NCI-H2081 (cell line): ENCODE measurements around the gene KRTAP9-6.
"Not testable (repeated sequence)": the region's sequence is repeated elsewhere in the genome, so short reads cannot be mapped to it uniquely, and the experiment has no call there.

Source experiments
- DNase-seq, 2 experiments: peaks; one replicate each; lab custom pipeline; 2025; lab: John Stamatoyannopoulos, UW

KRTAP9-6 gene

DNA sequence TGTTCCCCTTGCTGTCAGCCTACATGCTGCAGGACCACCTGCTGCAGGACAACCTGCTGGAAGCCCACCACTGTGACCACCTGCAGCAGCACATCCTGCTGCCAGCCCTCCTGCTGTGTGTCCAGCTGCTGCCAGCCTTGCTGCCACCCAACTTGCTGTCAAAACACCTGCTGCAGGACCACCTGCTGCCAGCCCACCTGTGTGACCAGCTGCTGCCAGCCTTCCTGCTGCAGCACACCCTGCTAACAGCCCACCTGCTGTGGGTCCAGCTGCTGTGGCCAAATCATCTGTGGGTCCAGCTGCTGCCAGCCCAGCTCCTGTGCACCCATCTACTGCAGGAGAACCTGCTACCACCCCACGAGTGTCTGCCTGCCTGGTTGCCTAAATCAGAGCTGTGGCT, 6.1 kb downstream of the KRTAP9-6 start:
- not testable (repeated sequence) for DNase-seq

DNA sequence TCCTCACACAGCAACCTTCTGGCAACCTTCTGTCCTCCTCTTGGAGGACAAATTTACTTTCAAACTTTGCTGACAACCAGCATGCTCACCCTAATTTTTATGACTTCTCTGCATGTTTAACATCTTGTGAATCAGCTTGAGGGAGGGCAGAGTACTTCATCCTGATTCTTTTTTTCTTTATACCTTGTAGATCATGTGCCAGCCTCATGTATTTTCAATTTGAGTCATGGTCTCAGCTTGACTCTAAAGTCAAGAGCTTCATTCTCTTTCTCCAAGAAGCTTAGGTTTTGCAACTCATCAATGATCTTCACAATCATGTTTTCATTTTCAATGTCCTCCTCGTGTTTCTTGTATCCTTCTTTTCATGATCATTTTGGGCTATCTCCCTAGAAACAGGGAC, 6.7 kb downstream of the KRTAP9-6 start:
- DNase-seq = no peak

DNA sequence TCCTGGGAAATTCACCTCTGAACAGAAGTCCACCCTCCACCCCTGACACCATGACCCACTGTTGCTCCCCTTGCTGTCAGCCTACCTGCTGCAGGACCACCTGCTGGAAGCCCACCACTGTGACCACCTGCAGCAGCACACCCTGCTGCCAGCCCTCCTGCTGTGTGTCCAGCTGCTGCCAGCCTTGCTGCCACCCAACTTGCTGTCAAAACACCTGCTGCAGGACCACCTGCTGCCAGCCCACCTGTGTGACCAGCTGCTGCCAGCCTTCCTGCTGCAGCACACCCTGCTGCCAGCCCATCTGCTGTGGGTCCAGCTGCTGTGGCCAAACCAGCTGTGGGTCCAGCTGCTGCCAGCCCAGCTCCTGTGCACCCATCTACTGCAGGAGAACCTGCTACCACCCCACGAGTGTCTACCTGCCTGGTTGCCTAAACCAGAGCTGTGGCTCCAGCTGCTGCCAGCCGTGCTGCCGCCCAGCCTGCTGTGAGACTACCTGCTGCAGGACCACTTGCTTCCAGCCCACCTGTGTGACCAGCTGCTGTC, 10.5 kb downstream of the KRTAP9-6 start, which contains the start of gene KRTAP9-7:
Gene KRTAP9-7 (plus strand): TSS at position 51 of the 543 bp plus-strand sequence. CDS start 0 bp downstream, at position 51.
- not testable (repeated sequence) for DNase-seq

DNA sequence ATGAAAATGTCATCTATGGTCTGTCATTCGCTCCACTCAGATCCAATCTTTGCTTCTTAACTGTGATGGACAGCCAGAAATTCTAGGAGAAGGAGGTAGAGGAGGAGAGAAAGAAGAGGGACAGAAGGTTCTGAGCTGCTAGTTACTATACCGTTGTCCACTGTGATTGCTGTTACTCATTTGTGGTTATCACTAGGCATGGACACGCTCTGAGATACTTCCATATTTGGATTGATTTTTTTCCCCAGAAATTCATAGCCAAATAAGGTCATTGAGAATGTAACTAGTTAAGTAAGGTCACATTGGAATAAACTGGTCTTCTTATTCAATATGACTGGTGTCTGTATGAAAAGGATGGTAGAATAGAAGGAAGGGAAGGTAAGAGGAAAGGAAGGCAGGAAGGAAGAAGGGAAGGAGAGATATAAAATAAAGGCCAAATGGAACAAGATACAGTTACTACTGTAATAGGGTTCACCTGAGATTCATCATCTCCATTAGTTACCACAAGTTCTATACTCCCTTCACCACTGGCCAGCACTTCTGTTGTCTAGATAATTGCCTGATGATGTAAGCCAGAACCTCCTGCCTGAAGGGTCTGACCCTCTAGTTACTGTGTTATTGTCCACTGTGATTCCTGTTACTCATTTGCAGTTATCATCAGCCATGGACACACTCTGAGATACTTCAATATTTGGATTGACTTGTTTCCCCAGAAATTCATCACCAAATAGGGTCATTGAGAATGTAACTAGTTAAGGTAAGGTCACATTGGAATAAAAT, 13.2 kb downstream of the KRTAP9-6 start:
- no peak for DNase-seq

DNA sequence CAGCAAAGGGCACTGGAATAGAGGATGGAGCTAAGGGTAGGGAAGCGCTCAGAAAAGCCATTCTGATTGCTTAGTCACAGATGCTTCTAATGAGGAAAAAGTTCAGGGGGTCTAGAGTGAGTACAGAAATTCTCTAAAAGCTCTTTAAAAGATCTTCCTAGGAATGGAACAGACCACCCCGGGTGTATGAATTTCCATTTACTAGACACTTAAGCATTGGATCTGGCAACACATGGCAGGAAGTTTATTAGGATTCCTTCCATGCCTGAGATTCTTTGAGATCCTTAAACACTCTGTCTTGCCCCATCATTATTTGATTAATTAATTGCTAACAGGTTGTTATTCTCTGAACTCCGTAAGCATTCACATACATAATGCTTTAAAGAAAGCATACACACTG, 18.9 kb downstream of the KRTAP9-6 start:
- no peak for DNase-seq

DNA sequence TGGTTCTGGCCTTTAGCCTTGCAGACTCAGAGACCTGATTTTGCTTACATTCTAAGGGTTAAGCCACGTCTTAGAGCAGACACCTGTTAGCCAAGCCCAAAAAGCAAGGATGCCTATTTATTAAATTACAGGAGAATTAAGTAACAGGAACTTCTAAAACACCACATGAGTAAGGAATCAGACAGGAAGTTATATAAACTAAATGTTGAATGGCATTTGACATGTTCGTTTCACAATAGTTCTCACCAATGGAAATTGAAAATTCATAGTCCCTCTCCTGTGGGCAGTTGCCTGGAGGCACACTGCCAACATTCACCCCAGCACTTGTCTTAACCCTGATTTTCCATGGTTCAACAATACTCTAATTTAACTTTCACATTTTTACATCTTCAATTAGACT, 19.4 kb downstream of the KRTAP9-6 start:
- DNase-seq = no peak

DNA sequence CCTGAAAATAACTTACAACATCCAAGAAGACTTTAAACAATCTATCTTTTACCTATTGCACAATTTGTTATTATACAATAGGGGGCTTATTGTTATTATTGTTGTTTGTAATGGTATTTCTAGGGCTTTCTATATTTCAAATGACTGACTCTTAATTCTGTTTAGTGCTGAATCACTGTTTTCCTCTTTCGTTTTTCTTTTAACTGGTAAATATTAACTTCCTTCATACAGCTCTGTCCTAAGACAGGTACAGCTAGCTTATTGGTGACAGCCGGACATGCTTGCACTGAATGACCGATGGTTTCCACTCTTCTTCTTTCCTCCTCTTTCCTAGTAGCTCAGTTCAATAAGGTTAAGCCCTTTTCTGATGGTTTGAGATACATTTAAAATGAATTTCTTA, 21.9 kb downstream of the KRTAP9-6 start:
- DNase-seq = no peak

DNA sequence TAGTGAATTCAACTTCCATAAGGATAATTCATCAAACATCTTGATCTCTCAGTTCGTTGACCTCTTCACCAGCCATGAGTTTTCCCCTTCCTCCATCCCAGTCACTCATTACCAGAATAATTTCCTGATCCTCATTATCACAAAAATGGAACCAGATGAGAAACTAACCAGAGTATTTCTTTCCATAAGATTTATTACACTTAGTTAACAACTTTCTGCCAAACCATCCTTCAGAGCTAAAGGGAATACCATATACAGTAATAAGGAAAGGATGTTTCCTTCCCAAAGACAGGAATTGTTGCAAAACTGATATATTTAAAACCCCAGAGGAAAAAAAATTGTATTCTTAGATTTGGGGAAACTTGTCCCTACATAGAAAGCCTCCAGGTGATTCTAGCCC, 28.8 kb downstream of the KRTAP9-6 start:
- no peak for DNase-seq

DNA sequence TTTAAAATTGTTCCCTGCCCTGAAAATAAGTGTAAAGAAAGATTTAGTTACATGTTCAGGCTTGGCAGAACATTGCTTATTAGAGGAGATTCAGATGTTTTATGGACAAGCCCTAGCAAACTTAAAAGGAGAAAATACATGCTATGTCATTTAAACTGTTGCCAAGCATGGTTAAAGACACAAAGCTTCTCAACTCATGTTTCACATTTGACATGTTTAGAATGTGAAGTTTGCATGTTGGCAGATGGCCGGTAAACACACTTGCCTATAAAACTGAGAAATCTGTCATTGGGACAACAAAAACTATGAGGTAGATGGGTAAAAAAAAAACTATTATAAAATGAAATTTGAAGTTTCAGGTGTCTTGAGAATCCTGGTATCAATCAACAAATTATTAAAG, 31.7 kb downstream of the KRTAP9-6 start:
- DNase-seq = no peak

DNA sequence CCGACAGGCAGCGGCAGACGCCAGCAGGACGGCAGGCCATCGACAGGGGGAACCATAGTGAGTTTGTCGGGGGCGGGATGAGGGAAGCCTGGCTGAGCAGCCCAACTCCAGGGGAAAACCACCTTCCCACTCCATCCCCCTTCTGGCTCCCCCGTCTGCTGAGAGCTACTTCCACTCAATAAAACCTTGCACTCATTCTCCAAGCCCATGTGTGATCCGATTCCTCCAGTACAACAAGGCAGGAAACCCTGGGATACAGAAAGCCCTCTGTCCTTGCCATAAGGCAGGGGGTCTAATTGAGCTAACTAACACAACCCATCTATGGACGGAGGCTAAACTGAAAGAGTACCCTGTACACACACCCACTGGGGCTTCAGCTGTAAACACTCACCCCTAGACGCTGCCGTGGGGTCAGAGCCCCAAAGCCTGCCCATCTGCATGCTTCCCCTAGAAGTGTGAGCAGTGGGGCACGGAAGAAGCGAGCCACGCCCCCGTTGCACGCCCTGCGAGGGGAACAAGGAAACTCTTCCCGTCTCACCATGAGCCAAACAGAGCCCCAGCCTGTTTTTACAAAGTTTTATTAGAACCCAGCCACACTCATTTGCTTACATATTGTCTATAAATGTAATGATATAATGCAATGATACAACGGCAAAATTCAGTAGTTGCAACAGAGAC, 33.4 kb downstream of the KRTAP9-6 start:
- no peak for DNase-seq

DNA sequence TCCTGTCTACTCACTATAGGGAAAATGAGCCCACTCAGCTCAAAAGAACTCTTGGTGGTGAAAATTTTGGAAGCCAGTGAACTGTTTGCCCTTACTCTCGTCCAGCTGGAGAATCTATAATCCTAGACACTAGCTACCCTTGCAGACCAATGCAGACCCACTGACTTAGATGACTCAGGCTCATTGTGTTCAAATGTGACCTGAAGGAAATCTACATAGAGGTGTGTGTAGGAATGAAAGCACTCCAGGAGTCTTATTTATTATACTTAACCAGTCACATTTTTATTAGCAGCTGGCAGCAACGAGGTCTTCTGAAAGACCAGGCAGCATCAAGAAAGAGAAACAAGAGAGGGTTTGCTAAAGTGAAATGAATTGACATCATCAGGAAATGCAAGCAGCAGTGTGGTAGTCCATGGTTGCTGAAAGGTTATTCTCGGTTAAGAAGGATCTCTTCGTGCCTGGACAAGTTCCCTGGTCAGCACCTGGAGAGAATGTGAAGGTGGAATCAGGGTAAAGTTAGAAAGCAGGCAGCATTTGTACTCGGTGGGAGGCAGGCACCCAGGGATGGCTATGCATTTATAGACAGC, 36.1 kb downstream of the KRTAP9-6 start:
- DNase-seq = no peak

DNA sequence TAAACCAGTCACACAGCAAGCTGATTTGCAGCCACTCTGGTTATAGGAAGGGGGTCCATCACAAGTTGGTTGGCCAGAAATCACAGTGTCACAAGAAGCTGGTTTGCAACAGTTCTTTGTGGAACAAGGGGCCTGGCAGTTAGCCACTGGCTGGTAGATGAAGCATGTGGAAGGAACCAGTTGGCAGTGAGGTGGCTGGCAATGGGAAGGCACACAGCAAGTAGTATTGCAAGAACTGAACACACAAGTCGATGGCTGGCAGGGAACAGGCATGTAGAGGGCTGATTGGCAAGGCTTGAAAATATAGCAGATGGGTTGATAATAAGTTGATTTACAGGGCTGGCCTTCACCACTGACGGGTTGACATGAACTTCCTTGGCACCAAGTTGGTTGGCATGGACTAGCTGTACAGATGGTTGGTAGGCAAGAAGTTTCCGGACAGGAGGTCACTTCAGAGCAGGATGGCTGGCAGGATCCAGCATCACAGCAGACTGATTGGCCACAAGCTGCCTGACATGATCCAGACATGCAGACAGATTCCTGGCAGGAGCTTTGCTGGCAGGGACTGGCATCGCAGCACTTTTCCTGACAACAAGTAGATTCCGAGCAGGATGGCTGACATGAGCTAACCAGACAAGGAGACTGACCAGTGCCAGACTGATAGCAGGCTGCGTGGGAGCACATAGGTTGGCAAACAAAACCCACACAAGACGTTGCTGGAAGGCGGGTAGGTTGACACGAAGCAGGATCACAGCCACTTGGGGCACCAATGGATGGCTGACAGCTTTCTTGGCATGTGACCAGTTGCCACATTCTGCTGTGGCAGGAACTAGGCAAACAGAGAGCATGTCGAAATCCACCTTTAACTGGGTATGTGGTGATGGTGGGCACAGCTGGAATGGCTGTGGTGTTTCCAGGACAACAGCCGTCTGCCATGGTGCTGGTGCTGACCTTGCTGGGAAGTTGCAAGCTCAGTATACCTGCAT, 37.0 kb downstream of the KRTAP9-6 start, which contains the start of gene KRTAP29-1:
Gene KRTAP29-1 (minus strand): TSS at position 936 of the 986 bp plus-strand sequence. CDS start 0 bp downstream, at position 936.
- DNase-seq = no peak

DNA sequence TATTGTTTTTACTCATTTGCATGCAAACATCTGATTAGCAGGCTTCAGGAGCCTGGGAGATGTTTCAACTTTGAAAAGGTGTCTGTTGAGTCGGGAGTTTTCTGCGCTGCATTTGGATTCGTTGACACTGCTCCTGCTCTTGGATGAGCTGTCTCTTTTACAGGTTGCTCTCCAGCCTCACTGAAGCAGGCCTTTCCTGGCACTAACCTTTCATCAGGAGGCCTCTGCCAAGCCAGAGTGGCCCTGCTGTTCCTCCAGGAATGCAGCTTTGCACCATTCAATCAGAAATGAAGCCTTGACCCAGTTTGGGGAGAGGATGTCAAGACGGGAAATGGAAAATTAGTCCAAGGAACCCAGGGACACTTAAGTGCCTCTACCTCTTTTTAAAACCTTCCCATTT, 37.8 kb downstream of the KRTAP9-6 start:
- DNase-seq = no peak

DNA sequence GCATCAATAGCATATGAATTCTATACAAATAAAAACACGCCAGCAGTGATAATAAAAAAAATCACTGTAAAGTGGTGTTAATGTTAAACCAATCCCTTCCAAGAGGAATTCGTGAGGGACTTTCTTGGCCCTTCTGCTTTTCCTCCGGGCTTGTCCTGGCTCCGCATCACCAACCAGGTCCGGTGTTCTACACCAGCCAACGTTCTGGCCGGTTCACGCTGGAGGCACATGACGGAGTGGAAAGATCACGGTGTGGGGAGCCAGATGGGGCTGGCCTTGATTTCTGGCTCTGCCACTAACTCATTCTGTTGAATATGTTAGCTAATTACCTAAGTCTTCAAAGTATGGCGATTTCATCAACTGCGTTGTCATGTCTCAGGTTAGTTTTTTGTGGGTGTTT, 38.9 kb downstream of the KRTAP9-6 start:
- no peak for DNase-seq

DNA sequence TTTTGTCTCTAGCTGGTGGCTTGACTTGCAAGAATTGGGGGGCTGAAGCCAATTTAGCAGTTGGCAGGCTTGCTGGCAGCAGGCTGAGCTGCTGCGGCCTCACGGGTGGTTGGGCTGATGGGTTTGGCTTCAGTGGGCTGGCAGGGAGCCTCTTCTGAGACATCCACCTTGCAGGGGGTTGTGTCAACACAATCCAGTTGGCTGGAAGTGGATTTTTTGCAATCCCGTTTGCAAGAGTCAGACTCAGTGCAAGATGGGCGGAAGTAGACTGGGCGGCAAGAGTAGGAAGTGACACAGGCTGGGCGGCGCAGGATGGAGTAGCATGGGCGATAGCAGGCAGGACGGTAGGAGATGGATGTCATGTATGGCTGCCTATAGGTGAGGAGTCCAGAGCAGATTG, 42.5 kb downstream of the KRTAP9-6 start:
- DNase-seq = peak in 1 of 2 experiments; percentile 24

DNA sequence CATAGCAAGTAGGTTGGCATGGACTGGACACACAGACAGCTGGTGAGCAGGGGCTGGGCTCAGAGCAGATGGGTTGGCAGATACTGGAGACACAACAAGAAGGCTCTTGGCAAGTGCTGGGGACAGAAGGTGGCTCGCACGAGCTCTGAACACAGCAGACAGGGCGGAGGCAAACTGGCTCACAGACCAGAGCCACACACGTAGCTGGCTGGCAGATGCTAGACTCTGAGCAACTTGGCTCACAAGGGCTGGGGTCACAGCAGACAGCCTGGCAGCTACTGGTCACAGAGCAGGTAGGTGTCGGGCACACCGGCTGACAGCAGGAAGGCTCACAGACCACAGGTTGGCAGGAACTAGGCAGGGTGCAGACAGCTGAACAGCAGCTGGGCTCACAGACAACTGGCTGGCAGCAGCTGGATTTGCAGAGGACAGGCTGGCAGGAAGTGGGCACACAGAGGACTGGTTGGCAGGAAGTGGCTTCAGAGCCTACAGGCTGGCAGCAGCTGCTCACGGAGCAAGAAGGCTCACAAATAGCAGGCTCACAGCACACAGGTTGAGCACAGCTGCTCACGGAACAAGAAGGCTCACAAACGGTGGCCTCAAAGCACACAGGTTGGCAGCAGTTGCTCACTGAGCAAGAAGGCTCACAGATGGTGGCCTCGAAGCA, 43.2 kb downstream of the KRTAP9-6 start:
- DNase-seq = peak; percentile 64 to 89

DNA sequence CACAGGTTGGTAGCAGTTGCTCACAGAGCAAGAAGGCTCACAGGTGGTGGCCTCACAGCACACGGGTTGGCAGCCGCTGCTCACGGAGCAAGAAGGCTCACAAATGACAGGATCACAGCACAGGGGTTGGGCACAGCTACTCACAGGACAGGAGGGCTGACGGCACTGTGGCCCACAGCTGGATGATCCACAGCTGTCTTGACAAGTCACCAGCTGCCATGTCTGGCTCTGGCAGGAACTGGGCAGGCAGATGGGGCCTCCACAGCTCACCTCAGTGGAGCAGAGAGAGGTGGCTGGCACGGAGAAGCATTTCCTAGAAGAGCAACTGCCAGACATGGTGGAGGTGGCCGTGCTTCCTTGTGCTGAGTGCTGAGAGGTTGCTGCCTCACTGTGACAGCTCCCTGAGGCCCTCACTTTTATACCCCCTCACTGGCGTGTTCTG, 43.8 kb downstream of the KRTAP9-6 start, which contains the start of gene KRTAP16-1:
Gene KRTAP16-1 (minus strand): TSS at position 392 of the 442 bp plus-strand sequence. CDS start 56 bp downstream, at position 336.
- peak in 1 of 2 experiments; percentile 64 for DNase-seq

DNA sequence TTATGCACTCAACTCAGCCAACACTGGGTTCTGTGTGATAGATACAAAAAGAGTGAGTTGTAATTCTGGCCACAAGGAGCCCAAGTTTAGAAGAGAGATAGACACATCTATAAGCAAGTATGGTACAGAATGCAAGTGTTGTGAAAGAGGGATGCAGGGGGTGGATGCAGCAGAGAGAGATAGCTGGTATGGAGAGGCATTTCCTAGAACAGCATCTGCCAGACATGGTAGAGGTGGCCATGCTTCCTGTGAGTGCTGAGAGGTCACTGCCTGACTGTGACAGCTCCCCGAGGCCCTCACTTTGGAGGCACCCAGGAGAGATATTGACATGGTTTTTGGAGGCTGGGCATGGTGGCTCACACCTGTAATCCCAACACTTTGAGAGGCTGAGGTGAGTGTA, 45.9 kb downstream of the KRTAP9-6 start:
- no peak for DNase-seq

DNA sequence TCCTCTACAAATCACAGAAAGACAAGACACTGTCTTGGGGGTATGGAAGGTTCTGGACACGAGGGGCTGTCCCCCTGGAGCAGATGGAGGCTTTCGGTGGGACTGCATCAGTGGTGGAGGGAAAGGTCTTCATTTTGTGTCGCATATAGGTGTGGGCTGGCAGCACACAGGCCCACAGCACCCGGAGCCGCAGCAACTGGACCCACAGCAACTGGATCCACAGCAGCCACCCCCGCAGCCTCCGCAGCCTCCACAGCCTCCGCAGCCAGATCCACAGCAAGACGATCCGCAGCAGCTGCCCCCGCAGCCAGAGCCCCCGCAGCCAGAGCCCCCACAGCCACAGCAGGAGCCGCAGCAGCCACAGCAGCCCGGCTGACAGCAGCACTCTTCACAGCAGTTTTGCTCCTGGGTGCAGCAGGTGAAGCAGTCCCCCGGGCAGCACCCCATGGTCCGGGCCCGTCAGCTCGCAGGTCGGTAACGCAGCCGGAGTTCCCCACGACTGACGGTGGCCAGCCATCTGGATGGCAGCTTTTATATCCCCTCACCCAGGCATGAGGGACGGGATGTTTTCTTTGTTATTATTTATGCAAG, 50.1 kb downstream of the KRTAP9-6 start, which contains the start of gene KRTAP17-1:
Gene KRTAP17-1 (minus strand): TSS at position 507 of the 591 bp plus-strand sequence. CDS start 60 bp downstream, at position 447.
- DNase-seq = no peak
